ENCODE measurements around the gene TIAM2.
"Not testable (repeated sequence)": the region's sequence is repeated elsewhere in the genome, so short reads cannot be mapped to it uniquely, and the experiment has no call there.

TIAM2 gene

DNA sequence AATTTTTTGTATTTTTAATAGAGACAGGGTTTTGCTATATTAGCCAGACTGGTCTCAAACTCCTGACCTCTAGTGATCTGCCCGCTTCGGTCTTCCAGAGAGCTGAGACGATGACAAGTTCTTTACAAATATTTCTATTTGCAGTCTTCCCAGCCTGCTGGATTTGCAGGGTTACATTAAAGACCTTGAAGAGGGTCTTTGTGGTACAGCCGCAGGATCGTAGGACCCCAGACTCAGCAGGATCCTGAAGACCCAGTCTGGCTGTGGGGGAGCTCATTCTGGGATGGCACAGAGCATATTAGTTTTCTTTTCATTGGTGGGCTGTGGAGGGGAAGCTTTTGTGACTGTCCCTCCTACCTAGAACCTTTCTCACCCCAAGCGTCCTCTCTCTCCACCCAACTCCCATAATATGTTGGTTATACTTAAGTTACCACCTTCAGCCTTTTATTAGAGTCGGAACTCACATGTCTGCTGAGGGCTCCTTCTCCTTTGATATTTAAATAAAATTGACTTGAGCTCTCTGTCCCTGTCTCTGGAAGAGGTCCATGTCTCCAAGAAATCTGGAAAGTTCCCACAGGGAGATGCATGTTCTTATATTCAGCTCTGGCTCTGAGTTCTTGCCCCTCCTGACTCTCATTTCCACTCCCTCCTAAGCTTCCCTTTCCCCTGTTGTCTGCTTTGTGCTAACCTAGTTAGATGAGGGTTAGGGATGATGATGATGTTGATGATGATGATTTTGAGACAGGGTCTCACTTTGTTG, 72.0 kb downstream of the TIAM2 start:
- DNase-seq, result no peak

DNA sequence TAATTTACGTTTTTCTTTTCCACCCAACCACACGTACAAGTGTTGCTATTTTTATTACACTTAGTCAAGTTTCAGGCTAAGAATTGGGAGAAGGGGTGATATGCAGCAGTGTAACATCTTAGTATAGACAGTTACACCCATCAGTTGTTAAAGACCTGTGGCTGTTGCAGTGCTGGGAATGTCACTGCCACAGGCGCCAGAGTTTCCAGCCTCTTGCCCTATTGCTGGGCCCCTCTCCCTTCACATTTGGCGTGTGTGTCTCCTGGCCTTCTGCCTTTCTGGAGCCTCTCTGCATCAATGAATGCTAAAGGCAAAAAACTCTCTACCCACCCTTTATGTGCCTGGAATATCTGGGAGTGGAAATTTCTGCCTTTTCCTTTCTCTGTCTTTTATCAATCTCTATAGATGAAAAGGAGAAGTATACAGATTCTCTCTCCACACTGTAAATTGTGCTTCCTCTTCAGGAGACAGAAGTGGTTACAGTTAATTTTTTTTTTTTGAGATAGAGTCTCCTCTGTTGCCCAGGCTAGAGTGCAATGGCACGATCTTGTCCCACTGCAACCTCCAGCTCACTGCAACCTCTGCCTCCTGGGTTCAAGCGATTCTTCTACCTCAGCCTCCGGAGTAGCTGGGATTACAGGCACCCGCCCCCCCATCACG, 73.0 kb downstream of the TIAM2 start:
- peak in 1 of 2 experiments; percentile 13 for DNase-seq

DNA sequence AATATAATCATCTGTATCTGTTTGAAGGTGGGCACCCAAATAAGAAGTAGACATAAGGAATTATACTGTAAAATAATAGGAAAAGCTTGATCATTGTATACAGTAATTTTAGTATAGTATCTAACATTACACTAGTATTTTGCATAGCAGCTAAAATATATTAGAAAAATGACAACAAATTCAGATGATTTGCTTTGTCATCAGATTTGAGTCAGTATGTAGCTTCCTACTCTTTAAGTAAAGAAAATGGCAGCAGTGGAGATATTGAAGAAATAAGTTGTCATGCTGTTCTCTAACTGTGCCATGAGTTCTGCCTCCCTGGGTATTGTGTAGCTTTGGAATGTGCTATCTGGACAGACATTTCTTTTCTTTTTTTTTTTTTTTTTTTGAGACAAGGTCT, 74.4 kb downstream of the TIAM2 start:
- no peak for DNase-seq

- DNase-seq, result no peak
Observed at GRCh38 chr6:155075930-155076695, 81.0 kb downstream of the TIAM2 start.

DNA sequence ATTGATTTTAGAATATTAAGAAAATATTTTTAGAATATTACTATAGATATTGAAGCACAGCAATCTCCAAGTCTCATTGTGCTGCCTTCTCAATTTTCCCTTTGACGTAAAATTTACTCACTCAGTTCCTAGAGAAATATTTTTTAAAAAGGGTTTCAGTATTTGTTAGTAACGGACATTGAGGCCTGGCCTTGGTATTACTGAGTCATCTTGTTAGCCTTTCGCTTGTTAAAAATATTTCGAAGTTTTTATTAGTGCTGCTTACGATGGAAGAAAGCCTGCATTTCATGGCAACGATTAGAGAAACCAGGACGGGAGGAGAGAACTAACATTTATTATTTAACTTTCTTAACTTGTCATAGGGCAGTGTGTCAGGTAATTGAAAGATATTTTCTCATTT, 82.2 kb downstream of the TIAM2 start:
- no peak for DNase-seq

GRCh38 chr6:155077784-155078183, 82.7 kb downstream of the TIAM2 start:
- no peak for DNase-seq

DNA sequence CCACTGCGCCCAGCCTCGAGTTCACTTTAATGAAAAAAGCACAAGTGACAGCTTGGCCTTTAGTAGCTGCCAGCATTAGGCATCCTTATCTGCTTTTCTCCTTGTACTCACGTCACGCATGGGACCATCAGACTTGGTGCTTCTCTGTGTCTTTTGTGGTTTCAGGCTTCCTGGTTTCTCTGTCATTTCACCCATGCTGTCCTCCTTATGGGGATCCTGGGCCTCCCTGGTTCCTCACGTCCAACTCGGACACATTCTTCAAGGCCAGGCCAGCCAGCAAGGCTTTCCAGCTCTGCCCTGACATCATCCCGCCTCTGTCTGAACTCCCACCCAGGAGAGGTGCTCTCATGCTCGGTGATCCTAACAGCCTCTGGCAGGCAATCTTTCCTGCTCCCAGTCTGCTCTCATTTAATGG, 83.2 kb downstream of the TIAM2 start:
- no peak for DNase-seq

GRCh38 chr6:155079985-155080452, 84.9 kb downstream of the TIAM2 start:
- no peak for DNase-seq

DNA sequence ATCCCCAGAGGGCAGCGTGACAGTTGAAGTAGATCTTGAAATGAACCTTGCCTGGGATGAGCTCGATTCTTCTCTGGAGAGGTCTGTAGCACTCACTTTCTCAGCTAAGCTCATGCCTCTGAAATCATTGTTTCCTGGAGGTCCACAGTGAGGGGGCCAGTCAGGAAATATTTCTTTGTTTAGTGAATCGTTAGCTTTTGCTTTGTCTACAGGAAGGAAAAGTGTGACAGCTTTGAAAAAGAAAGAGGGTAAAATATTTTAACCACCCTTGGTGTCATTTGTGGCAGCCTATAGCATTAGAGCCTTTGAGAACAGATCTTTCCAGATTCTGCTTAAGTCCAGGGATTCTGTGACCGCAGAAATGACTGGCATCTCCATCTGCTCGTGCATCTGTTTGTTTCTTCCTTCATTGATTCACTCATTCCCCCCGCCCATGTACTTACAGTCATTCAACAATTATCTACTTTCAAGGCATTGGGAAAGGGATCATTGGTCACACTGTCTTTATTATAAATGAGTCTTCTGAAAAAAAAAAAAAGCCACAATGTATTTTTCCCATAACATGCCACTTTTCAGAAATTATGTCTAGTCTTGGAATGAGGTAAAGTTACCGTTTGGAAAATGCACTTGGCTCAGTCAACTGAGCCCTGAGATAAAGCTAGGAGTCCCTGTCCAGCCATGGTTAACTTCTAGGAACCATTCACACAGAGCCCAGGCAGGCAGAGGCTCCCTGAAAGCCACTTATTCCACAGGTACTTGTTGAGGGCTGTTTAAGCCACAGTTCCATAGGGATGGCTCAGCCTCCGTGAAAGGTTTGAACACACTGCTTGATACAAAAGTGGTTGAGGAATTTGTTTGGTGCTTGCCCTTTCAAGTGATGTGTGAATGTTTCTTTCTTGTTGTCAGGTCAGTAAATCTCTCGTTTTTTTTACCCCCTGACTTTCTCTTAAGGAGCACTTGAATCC, 86.0 kb downstream of the TIAM2 start:
- DNase-seq, result no peak

- DNase-seq, result no peak
Observed at GRCh38 chr6:155084431-155085123, 89.5 kb downstream of the TIAM2 start.

- no peak for DNase-seq
Observed at GRCh38 chr6:155085582-155086257, 90.6 kb downstream of the TIAM2 start.

DNA sequence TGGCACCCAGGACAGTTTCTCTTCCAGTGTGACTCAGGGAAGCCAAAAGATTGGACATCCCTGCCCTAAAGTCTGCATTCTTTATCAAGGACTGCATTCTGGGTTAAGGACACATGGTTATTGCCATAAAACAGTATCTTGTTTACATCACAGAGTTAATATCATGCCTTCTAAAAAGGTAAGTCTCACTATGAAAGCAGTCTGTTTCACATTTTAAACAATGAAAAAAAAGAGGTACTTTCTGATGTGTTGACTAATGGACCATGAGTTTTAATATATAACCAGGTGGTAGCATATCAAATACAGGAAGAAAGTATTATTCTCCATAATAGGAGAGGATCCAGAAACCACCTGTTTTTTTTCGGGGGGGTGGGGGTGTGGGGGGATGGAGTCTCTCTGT, 93.7 kb downstream of the TIAM2 start:
- no peak for DNase-seq

DNA sequence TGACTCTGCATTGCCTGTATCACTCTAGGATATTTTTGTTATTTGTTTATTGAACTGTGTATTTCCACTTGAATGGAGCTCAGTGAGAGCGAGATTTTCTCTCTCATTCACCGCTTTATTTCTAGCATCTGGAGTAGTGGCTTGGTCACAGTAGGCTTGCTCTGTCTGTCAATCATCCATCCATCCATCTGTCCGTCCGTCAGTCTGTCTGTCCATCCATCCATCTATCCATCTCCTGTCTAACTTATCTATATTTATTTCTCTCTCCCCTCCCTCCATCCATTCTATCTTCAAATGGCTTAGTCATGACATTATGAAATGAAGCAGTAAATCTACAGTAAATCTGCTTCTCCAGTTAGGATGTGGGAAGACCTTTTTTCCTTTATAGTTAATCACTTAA, 94.6 kb downstream of the TIAM2 start:
- DNase-seq, result no peak

DNA sequence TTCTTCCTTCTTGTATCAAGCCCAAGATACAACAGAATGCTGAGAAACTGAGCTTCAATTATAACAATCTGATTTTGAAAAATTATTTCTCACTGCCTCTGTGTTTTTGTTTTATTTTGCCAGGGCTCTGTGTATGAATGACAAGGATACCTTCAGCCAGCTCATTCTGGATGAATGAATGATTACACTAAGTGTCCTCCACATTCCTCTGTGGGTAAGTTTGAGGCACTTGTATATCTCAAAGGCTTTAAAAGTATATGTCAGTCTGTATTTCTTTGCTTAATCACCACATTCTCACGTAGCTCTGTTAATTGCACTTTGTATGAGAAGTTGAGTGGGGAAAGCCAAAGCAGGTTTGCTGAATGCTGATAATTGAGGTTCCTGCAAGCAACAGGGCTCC, 95.1 kb downstream of the TIAM2 start:
- no peak for DNase-seq

GRCh38 chr6:155091756-155092155, 96.6 kb downstream of the TIAM2 start:
- DNase-seq, result no peak

GRCh38 chr6:155093430-155093829, 98.3 kb downstream of the TIAM2 start:
- no peak for DNase-seq

- DNase-seq, result peak; percentile 16 to 74
Observed at GRCh38 chr6:155100087-155100486, 105.0 kb downstream of the TIAM2 start.

DNA sequence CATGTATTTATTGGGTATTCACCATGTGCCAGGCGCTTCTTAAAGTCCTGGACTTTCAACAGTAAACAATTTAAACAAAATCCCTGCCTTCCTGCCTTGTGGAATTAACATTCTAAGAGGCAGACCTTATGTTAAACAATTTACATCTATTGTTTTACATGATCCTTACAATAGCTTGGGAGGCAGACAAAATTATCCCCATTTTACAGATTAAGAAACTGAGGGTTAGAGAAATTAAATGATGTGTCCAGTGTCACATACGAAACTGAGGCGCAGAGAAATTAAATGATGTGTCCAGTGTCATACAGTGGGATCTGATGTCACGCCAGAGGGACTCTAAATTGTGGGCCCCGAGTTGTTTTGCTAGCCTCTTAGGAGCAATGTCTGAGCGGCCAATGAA, 105.5 kb downstream of the TIAM2 start:
- DNase-seq, result no peak

- DNase-seq, result not testable (repeated sequence)
Observed at GRCh38 chr6:155103083-155103645, 108.0 kb downstream of the TIAM2 start.

GRCh38 chr6:155103816-155104366, 108.8 kb downstream of the TIAM2 start:
- DNase-seq, result no peak

All from NCI-H446 (cell line).